Measurements from ENCODE around the gene IGF2BP1.
A peak's percentile ranks its signal among the peaks of the same experiment; 100 is the strongest.
"Not testable (repeated sequence)": the region's sequence is repeated elsewhere in the genome, so short reads cannot be mapped to it uniquely, and the experiment has no call there.

Gene IGF2BP1

DNA sequence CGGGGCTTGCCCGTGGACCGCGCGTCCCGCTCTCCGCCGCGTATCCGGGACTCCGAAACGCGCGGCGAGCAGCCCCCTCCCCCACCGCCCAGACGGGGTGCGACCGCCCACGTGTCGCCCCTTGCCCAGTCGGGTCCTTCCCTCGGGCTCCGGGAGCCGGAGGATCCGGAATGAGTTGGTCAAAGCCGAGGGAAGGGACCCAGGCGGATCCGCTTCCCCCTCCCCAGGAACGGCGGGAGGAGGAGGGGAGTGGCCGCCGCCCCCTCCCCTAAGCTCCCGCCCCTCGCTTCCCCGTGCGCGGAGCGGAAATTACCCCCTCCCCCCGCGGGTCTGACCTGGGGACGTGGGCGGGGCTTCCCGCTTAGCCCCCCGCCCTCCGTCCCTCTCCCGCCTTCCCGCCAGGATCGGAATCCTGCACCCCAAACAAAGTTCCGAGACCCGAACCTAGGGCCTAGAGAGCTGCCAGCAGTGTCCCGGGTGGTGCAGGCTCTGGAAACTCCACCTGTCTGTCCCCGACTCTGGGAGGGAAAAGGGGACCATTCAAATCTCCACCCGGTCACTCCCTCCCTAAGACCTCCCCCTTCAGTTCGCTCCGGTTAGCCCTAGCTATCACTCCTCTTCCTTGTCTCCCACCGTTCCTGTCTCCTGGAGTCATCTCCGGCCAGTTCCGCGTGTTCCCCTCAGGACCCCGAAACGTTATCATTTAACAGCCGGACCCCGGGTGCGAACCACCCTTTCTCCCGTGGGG lies 1.0 kb upstream of the IGF2BP1 start:
- DNase-seq: no peak

DNA sequence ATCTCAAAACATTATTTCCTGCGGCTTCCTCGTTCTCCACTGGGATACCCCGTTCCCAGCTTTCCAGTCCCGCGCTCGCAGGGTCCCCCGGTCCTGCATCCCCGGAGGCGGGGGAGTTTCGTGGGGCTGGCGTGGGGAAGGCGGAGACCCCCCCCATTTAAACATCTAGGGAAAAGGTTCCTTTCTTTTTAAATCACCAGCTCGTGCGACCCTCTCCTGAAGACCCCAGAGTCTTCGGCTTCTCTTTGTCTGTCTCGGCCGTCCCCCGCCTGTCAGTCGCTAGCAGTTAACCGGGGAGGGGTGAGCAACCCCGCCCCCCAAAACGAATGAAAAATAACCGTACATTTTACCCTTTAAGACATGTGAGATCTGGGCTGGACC lies 473 bp upstream of the IGF2BP1 start:
- no peak for DNase-seq

DNA sequence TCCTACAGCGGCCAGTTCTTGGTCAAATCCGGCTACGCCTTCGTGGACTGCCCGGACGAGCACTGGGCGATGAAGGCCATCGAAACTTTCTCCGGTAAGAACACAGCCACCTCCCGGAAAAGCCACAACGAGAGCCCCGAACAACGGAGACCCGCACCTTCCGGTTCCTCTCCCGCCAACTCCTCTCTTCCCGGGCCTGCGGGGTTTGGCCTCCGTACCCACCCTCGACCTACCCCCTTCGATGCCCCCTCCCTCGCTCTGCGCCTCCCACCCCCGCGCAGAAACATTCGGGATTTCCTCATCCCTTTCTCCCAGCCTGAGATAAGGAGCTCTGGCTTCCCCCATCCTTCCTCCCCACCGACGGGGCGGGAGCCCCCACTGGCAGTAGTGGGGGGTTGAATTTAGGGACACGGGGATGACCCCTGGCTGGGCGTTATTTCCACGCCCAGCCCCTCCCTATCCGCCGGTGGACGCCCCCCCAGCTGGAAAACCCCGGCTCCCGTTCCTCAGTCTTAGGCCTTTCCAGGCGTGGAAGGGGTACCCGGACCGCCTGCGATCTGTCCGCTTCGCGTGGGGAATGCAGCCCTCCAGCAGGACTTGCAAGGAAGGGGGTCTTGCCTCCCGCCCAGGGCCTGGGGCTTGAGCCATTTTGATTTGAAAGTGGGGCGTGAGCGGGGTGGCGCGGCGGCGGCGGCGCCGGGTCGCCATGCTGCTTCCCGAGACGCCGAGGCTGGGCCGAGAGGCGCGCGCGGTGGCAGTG lies 822 bp downstream of the IGF2BP1 start:
- DNase-seq: no peak

DNA sequence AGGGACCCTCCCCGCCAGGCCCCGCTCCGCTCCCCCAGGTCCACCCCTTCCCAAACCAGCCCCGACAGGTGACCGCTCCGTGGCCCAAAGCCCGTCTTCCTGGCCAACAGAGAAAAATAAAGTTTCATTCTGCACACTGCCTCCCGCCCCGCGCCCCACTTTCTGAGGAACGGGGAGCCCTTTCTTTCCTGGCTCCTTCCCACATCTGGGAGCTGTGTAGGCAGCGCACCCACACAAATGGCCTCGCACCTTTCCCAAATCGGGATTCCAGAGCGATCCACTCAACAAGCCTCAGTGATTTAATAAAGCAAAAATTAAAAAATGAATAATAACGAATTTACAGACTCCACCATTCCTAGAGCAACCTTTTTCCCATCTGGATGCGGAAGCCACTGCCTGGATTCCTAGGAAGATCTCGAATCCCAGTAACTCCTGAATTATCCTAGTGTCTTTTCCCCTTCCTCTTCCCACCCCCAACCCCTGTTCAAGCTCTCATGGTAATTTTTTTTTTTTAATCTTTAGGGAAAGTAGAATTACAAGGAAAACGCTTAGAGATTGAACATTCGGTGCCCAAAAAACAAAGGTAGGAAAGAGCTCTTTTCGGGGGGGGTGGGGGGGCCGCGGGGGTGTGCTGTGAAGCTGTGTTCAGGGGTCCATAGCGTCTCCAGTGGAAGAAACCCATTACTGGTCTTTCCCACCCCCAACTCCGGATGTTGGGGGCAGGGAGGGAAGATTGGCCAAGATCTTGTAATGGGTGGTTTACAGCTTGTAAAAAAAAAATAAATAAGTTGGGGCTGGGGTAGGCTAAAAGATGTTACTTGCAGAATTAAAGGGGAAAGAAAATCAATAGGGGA lies 1.6 kb downstream of the IGF2BP1 start:
- no peak for DNase-seq

DNA sequence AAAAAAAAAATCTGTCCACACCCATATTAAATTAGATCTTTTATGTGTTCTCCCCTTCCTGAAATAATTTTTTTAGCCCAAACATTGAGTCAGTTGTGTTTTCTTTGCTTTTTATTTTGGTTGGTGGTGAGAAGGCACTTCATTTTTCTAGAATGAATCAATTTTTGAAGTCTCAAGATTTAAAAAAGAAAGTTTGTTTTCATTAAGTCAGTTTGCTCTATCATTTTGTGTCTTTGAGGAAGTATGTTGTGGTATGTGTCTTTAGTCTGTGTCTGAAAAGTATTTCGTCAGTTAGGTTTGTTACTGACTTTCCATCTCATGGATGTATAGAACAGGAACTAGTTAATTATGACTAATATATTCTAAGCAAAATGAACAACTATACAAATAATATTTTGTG lies 3.8 kb downstream of the IGF2BP1 start:
- DNase-seq: no peak

DNA sequence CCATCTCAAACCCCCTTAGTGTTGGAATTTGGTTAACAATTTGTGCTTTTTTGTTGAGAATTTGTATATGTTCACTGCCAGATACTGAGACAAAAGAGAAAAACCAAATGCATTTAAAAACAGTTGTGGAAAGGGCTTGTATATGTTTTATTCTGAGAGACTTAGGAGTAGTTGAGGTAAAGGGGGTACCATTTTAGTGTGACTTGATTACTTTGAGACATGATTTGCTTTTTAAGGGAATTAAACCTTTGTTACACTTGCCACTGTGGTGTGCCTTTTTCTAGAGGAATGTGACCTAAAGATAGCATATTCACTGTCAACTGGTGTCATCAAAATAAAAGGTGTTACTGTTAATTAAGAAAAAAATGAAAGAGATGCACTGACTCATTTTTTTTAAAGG lies 4.5 kb downstream of the IGF2BP1 start:
- DNase-seq: no peak

DNA sequence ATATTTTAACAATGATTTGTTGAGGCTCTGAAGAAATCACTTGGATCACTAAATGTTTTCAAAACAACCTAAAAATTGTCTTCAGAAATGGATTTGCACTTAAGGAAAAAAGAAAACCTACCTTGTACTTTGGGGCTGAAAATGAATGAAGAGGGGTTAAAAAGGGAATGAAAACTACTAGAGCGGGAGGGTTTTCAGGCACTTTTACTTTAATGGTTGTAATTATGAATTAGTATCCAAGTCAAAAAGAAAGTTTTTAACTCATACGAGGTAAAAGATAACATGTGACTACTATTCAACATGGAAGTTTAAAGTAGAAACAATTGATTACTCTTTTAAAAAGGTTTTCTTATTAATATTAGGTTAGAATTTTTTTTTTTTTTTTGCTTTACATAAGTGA lies 5.1 kb downstream of the IGF2BP1 start:
- no peak for DNase-seq

DNA sequence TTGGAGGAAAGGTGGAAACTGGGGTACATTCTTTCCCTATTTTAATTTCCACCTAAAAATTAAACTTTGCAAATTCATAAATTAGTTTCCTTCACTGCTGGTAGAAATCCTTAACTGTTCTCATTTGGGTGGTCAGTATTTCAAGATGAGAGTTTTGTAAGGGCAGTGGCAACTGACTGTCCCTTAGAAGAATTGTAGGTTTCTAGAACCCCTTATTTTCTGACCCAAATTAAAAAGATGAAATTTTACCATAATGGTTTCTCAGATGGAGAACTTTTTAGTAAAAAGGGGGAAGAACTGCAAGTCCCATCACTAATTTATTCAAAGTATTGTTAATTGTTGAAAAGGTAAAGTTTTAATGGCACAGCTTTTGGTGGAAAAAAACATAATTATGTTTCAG lies 5.6 kb downstream of the IGF2BP1 start:
- no peak for DNase-seq

DNA sequence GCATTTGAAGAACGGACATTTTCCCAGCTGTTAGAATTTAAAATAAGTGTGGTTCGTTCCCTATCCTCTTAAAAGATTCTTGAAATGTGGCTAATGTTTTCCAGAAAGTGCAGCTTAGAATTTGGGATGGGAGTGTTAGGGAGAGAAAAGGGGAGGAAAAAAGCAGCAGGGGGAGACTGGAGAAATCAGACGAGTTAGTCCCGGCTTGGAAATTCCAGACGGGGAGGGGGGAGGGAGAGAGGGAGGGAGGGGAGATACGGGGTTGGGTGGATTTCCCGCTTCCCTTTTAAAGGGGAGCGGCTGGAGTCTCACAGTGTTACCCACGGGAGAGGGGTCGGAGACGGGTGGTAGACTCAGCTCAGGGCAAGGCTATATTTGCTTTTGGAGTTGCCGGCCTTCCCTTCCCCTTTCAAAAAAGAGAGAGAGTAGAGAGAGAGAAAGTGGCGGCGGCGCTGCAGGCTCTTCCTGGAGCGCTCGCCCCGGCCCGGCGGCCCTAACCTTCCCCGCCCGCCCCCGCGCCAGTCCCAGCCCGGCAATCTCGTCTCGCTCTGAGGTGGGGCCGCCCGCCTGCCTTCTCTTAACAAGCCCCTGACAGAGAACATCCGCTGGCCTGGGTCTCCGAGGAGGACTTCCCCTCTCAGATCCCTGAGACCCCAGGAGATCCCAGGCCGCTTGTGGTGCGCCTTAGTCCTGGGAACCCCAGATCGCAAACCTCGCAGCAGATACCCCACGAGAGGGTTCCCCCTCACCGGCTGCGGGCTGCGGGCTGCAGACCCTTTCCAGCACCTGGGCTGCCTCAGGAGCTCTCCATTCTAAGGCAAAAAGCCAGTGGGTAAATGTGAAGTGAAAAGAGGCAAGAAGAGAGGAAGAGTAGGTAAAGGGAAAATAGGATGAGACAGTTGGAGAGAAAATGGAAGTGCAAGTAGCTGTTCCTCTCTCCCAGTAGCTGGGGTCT lies 6.6 kb downstream of the IGF2BP1 start:
- DNase-seq: no peak

DNA sequence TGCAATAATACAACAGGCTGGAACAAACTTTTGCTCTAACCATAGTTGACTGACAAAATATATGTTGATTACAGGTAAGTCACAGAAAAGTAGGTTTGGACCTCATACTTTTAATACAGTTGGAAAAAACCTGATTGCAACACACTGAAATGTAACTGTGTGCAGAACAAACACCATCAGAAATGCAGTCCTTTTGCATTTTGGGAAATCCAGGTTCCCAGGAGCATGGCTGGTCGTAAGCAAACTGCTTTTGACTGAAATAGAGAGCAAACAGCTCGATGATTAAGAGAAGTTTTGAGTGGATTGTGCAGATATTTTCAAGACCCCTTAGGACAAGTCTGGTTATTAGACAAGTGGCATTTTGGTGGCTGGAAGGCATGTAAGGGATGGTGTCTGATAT lies 8.0 kb downstream of the IGF2BP1 start:
- no peak for DNase-seq

DNA sequence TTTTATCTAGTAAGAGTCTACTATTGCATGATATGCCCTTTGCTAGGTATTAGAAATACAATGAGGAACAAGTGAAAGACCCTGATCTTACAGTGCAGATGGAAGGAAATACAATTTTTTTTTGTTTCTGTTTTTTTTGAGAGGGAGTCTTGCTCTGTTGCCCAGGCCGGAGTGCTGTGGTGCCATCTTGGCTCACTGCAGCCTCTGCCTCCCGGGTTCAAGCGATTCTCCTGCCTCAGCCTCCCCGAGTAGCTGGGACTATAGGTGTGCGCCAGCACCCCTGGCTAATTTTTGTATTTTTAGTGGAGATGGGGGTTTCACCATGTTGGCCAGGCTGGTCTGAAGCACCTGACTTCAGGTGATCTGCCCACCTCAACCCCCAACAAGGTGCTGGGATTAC lies 11.7 kb downstream of the IGF2BP1 start:
- not testable (repeated sequence) for DNase-seq

DNA sequence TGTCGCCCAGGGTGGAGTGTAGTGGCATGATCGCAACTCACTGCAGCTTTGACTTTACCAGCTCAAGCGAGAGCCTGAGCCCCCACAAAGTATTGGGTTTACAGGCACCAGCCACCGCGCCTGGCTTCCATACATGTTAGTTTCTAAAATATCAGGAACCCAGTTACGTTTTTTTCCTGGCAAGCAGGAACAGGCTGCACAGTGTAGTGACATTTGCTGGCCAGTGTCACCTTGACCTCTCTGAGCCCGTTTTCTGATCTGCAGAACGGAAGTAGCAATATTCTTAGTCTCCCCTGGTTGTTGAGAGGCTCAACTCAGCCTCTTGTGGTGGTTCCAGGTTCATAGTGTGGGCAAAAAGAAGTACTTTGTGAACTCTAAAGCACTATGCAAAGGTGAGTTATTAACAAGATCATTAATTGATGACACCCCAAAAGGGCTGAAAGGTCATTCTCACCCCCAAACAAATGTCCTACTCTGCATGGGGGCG lies 15.6 kb downstream of the IGF2BP1 start:
- DNase-seq: no peak

DNA sequence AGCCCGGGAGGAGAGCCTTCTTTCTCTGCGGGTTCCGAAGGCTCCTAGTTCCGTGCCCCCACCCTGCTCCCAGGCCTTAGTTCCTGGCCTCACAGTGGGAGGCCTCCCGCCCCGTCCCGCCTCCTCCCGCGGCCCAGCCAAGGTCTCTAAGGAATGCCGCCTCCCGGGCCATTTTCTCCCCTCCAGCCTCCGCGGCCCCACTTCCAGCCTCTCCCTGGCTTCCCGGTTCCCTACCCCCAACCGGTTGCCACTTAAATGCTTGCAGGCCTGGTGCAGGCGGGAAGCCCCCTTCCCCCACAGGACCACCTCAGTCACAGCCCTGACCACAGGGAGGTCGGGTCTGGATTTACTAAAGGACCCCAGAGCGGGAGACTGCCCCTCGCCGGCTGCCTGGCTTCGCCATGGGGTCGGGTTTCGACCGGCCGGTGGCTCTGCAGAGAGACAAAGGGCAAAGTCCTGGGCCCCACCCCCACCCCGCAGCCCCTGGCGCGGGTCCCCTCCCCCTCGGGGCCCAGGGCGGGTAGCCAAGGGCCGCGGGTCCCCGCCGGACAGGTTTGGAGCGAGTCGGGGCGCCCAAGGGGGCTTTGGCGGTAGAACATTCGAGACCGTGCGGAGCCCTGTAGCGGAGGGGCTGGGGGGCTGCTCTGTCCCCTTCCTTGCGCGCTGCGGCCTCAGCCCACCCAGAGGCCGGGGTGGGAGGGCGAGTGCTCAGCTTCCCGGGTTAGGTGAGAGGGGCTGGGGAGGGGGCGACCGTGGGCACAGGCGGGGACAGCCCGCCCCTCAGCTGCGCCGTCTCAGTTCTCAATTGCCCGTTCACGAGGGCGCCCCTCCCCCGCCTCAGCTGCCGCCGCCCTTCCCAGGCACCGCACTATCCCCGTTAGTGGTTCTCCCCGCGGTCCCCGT lies 16.4 kb downstream of the IGF2BP1 start:
- no peak for DNase-seq

DNA sequence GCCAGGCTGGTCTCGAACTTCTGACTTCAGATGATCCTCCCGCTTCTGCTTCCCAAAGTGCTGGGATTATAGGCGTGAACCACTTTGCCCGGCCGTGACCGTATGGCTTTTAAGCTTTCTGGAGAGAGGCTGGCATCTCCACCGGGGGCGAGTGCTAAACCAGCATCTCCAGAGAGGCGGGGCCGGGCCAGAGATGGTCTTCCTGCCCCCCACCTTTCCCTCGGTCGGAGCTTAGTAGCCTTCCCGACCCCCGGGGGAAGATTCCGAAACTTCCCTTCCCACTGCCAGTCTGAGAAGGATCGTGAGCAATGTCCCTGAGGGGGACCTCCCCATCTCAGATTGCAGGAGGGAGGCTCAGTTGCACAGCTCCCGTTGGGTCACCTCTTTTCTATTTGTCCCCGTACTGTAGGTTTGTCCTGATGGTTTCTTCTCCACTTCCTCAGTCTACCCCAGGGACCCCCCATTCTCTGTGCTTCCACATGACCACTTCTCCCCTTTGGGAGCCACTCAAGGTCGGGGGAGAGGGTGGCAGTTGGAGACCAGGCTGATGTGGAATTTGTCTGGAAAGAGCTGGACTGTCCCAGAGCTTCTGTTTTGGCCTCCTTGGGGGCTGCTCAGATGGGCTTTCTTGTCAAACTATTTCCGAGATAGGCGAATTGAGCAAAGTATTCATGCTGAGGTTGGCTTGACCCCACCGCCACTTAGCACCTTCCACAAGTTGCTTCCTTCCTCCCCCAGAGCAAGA lies 18.2 kb downstream of the IGF2BP1 start:
- no peak for DNase-seq

DNA sequence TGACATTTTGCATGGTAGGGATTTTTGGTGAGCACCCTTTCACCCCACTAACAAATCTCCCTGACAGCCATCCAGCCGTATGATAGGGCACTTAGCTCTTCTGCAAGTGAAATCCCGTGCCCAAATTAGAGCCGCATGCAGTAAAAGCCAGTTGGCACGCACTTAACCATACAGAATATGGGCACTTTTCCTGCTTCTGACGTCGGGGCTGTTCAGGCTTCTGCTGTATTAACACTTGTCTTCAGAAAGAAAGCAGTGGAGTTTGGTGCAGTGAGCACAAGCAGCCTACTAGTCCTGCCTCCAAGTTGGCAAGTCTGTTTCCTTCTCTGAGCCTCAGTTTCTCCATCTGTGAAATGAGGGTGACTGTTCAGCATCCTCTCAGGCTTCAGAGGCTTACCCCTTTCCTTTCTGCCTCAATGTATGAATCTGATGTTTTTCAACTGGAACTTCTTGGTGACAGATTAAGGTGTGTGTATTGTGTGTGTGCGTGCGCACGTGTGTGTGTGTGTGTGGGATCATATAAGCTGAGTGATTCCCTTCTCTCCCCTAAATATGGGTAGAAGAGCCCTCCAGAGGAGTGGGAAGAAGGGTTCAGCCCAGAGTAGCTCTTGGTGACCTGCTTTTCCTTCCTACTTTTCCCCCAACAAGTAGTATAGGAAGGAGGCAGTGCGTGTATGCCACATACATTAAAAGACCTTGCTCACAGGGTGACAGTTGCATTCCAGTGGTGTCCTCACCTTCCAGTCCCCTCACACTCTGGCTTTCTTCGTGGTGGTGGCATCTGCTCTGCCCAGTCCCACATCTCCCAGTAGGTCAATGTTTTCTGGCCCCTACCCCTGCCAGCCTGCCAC lies 19.0 kb downstream of the IGF2BP1 start:
- DNase-seq: no peak

DNA sequence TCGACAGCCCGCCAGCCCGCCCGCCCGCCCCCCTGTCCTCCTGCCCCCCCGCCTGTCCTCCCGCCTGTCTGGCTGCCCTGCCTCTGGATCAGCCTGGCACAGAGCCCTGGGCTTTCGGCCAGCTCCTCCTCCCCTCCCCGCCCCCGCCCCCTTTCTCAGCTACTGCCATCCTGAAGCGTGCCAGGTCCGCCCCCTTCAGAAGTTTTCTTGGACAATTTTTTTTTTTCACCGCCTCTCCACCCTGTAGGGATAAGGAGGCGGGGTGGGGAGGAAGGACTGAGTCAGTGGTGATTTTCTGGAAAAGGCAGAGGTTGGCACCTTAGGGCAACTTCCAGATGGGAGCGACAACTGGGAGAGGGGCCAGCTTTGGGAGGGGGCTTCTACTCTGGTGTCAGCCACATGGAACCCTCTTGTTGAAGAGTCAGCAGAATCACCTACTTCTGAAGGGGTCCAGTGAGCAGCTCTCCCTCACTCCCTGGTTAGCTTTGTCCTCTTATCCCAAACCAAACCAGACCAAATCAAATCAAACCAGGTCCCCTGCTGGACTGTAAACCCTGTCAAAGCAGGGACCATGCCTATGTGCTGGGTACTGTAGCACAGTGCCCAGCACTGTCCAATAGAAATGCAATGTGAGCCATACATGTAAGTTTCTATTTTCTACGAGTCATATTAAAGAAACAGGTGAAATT lies 19.7 kb downstream of the IGF2BP1 start:
- peak; percentile 72 for DNase-seq

DNA sequence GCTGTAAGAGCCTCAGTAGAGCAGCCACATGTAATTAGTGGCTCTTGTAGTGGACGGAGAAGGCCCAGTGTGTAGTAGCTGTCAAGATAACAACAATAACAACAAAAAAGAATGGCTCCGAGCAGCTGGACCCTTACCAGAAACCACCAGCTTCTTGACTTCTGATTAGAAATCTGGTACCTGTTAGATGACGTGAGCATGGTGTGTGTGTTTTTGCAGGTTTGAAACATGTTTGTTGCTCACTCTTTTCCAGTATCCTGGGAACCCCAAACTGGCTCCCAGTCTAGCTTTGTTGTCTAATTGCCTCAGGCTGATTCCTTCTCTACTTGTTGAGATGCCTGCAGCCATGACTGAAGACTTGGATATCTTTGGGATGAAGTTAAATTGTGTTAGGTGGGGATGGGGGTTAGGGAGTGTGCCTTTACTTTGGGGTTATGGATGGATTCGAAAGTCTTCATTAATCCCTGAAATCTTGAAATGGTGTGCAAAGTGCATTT lies 21.0 kb downstream of the IGF2BP1 start:
- no peak for DNase-seq

DNA sequence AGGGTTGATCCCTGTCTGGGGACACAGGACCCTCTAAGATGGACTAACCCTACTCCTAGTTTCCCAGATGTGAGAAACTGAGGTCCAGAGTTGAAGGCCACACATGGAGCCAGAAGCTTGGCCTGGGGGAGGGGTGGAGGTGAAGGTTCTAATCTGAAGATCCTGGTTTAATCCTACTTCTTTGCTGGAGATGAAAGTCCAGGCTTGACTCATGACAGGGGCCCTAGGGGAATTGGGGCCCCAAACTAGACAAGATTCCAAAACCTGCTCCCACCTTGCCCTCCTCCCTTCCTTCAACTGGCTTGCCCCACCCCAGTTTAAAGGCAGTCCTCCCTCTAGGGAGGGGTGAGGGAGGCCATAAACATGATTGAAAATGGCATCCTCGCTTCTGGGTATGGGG lies 21.6 kb downstream of the IGF2BP1 start:
- no peak for DNase-seq

DNA sequence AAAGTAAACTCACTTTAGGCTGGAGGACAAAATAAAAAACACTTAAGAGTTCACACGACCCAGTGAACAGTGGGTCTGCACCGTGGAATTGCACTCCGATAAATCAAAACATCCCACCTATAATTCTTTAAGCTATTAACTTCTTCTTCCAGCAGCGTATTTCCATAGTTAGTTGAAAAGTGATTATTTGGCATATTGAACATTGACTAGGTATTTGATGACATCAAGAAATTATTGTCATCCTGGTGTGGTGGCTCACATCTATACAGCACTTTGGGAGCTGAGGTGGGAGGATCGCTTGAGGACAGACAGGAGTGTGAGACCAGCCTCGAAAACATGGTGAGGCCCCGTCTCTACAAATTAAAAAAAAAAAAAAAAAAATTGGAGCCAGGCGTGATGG lies 23.4 kb downstream of the IGF2BP1 start:
- DNase-seq: no peak
